ENCODE measurements around the gene EPB41L5.
"Not testable (repeated sequence)": the region's sequence is repeated elsewhere in the genome, so short reads cannot be mapped to it uniquely, and the experiment has no call there.

EPB41L5 gene

GRCh38 chr2:120149406-120149805 lies 136.5 kb downstream of the EPB41L5 start:
- no peaks in the 10 kb centered on the region for H3K27me3 ChIP-seq (replicated peaks; ENCODE audit: control insufficient read depth, insufficient read depth, low read length)
- no peak overlapping the region for H3K4me3 ChIP-seq (replicated peaks; ENCODE audit: low read depth, low read length)
- no peak for DNase-seq (ENCODE audit: extremely low read depth, insufficient read length)
- no peaks in the 10 kb centered on the region for H3K36me3 ChIP-seq (ENCODE audit: control insufficient read depth, insufficient read depth, low read length)
- no peak for TF ChIP-seq CTCF (IDR thresholded peaks at IDR 0.05; ENCODE audit: insufficient read depth, low read length, poor library complexity, severe bottlenecking)

GRCh38 chr2:120150040-120150482 lies 137.2 kb downstream of the EPB41L5 start:
- Histone ChIP-seq H3K4me3 (replicated peaks; ENCODE audit: low read depth, low read length) (no peak overlapping the region), H3K27me3 (replicated peaks; ENCODE audit: control insufficient read depth, insufficient read depth, low read length) (no peaks in the 10 kb centered on the region), H3K36me3 (ENCODE audit: control insufficient read depth, insufficient read depth, low read length) (no peaks in the 10 kb centered on the region)
- DNase-seq (ENCODE audit: extremely low read depth, insufficient read length) = no peak
- TF ChIP-seq CTCF (IDR thresholded peaks at IDR 0.05; ENCODE audit: insufficient read depth, low read length, poor library complexity, severe bottlenecking) = no peak

- H3K27me3 ChIP-seq (replicated peaks; ENCODE audit: control insufficient read depth, insufficient read depth, low read length) = no peaks in the 10 kb centered on the region
- TF ChIP-seq CTCF (IDR thresholded peaks at IDR 0.05; ENCODE audit: insufficient read depth, low read length, poor library complexity, severe bottlenecking) = no peak
- DNase-seq (ENCODE audit: extremely low read depth, insufficient read length) = no peak
- H3K4me3 ChIP-seq (replicated peaks; ENCODE audit: low read depth, low read length) = no peak overlapping the region
- H3K36me3 ChIP-seq (ENCODE audit: control insufficient read depth, insufficient read depth, low read length) = no peaks in the 10 kb centered on the region
Measured at GRCh38 chr2:120155308-120155707, 142.4 kb downstream of the EPB41L5 start.

- DNase-seq (ENCODE audit: extremely low read depth, insufficient read length); H3K27me3 ChIP-seq (replicated peaks; ENCODE audit: control insufficient read depth, insufficient read depth, low read length); H3K36me3 ChIP-seq (ENCODE audit: control insufficient read depth, insufficient read depth, low read length); H3K4me3 ChIP-seq (replicated peaks; ENCODE audit: low read depth, low read length): not testable (repeated sequence)
Measured at GRCh38 chr2:120158658-120159057, 145.8 kb downstream of the EPB41L5 start.

GRCh38 chr2:120161190-120161589 lies 148.3 kb downstream of the EPB41L5 start:
- no peak for DNase-seq (ENCODE audit: extremely low read depth, insufficient read length)
- H3K36me3 ChIP-seq (ENCODE audit: control insufficient read depth, insufficient read depth, low read length) = no peaks in the 10 kb centered on the region
- H3K27me3 ChIP-seq (replicated peaks; ENCODE audit: control insufficient read depth, insufficient read depth, low read length) = no peaks in the 10 kb centered on the region
- H3K4me3 ChIP-seq (replicated peaks; ENCODE audit: low read depth, low read length) = no peak overlapping the region
- no peak for TF ChIP-seq CTCF (IDR thresholded peaks at IDR 0.05; ENCODE audit: insufficient read depth, low read length, poor library complexity, severe bottlenecking)

- TF ChIP-seq CTCF (IDR thresholded peaks at IDR 0.05; ENCODE audit: insufficient read depth, low read length, poor library complexity, severe bottlenecking) = no peak
- no peak for DNase-seq (ENCODE audit: extremely low read depth, insufficient read length)
- no peak overlapping the region for H3K4me3 ChIP-seq (replicated peaks; ENCODE audit: low read depth, low read length)
- H3K27me3 ChIP-seq (replicated peaks; ENCODE audit: control insufficient read depth, insufficient read depth, low read length) = no peaks in the 10 kb centered on the region
- no peaks in the 10 kb centered on the region for H3K36me3 ChIP-seq (ENCODE audit: control insufficient read depth, insufficient read depth, low read length)
Measured at GRCh38 chr2:120162716-120163115, 149.8 kb downstream of the EPB41L5 start.
